HUDEP-2 (cell line): ENCODE measurements around the gene RAP1GAP.

Experiments used
- DNase-seq, 76 experiments: peaks; one replicate each; lab custom pipeline; 2025; ENCODE audit not compliant: unreplicated experiment in 76 of 76; lab: John Stamatoyannopoulos, UW

The RAP1GAP gene

GRCh38 chr1:21663248-21663950, 5.8 kb downstream of the RAP1GAP start:
- no peak for DNase-seq

GRCh38 chr1:21662426-21663247, 6.5 kb downstream of the RAP1GAP start:
- DNase-seq: no peak

GRCh38 chr1:21661886-21662285, 7.3 kb downstream of the RAP1GAP start:
- no peak for DNase-seq

DNA sequence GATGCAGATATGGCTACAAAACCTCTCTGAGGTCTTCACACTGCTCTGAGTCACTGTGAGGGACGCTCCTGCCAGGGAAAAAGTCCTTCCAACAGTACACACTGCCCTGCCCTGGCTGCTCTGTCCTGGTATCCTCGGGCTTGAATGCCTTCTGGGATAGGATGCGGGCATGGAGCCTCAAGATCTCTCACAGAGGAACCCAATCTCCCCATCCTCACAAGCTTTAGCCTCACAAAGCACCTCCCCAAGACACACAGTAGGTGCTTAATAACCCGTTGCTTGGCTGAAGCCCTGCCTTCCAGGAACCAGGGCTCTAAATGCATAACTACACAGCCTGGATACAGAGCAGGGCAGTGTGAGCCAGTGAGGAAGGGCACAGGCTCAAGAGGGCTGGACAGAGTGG, 9.2 kb downstream of the RAP1GAP start:
- DNase-seq: no peak

GRCh38 chr1:21659099-21659923, 9.8 kb downstream of the RAP1GAP start:
- DNase-seq: peak in 66 of 76 experiments; percentile 22 to 83 (median 64)

DNA sequence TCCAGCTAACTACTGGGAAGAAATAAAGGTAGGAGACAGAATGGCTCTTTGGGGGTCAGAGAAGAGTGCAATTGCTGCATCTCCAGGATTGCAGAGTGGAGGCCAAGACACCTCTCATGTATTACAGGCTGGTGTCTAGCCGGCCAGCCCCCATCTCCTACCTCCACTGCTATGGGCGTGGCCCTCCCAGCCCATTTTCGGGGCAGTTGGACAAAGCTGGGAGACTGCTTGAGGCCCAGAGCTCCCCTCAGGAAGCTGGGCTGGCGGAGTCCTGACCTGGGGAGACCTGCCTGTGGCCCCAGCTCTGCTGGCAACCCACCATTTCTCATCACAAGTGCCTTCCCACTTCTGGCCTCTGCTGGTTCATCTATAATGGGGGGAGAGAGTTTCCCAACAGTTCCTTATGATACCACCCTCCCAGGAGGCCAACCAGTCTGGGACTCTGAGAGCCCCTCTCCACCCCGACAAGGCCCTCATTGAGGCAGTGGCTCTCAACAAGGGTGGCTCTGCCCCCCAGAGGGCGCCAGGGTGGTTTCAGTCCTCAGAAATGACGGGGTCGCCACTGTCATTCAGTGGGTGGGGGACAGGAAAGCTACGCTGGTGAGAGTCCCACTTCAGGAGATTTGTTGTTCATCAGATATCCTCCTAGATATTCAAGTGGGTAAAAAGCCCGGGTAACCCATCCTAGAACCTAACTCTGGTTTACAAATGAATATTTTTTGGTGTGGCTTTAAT, 11.5 kb downstream of the RAP1GAP start:
- DNase-seq: no peak

DNA sequence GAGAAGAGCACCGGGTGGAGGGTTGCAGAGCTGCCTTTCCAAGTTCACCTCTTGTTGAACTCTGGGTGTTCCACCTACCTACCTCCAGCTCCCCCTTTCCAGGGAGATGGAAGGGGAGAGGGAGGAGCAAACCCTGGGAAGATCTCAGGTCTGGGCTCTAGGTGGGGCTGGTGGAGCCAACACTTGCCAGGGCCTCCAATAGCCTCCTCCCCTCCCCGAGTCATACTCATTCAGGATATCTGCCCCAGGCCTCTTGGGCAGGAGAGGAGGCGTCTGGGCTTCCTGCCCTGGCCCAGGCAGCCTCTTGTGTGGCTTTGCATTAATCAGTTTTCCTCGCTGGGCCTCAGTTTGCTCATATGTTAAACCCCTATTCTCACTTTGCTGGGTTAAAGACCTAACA, 13.4 kb downstream of the RAP1GAP start:
- DNase-seq: peak in 25 of 76 experiments; percentile 11 to 50 (median 23)

GRCh38 chr1:21655259-21655658, 13.9 kb downstream of the RAP1GAP start:
- DNase-seq: no peak

DNA sequence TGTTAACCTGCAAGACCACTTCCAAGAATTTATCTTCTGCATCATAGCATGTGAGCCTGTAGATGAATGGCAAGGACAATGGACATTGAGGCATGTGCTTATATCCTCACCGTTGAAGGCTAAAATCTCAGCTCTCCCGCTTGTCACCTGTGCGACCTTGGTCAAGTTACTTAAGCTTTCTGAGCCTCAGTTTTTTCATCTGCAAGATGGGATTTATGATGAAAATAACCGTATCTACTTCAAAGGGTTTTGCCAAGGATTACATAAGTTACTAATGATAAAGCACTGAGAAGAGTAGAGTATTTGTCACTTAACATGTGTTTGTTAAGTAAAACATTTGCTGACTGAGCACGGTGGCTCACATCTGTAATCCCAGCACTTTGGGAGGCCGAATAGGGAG, 14.9 kb downstream of the RAP1GAP start:
- no peak for DNase-seq

DNA sequence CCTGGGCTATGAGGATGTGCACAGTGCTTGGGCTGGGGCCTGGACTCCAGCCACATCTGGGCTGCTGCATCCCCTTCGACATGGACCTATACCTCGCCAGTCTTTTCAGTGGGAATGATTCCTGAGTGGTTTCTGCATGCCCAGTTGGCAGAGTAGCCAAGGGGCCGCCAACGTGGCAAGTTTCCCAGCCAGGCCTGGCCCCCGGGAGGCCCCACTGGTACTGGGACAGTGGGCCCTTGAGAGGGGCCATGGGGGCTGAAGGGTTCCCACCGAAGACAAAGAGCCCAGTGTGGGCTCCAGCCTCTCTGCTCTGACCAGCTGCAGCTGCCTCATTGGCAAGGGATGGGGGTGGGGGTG, 15.4 kb downstream of the RAP1GAP start:
- DNase-seq: no peak

GRCh38 chr1:21652937-21653743, 16.0 kb downstream of the RAP1GAP start:
- DNase-seq: no peak

DNA sequence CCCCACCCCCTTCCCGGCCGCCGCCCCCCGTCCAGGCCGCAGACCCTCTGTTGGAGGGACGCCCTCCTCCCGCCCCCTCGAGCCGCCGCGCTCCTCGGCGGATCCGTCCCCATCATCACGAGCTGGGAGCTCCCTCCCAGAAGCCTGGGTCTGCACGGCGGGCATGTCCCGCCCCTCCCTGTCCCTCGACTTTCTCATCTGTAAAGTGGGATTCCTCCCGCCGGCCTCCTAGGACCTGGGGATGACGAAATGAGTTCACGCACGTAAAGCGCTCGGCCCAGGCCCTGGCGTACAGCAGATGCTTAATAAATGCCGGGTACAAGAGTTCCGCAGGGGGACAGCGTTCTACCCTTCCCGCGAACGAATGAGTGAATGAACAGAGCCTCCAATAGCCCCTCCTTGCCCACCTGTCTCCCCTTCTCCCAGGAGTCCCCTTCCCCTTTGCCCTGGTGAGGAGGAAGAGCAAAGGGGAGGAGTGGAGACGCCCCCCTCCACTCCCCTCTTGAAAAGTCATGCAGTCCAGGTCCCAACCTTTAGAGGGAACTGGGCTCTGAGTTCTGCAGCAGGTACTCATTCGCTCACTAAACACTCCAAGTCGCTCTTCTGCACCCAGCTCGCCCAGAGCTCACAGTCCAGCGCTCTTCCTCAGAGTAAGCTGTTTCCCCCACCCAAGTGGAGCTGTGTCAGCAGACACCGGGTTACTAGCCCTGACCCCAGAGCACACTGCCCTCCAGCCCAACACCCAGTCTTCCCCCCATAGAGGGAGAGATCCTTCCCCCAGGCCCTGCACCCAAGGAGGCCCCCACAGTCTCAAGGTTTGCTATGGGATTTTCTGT, 16.8 kb downstream of the RAP1GAP start:
- no peak for DNase-seq

DNA sequence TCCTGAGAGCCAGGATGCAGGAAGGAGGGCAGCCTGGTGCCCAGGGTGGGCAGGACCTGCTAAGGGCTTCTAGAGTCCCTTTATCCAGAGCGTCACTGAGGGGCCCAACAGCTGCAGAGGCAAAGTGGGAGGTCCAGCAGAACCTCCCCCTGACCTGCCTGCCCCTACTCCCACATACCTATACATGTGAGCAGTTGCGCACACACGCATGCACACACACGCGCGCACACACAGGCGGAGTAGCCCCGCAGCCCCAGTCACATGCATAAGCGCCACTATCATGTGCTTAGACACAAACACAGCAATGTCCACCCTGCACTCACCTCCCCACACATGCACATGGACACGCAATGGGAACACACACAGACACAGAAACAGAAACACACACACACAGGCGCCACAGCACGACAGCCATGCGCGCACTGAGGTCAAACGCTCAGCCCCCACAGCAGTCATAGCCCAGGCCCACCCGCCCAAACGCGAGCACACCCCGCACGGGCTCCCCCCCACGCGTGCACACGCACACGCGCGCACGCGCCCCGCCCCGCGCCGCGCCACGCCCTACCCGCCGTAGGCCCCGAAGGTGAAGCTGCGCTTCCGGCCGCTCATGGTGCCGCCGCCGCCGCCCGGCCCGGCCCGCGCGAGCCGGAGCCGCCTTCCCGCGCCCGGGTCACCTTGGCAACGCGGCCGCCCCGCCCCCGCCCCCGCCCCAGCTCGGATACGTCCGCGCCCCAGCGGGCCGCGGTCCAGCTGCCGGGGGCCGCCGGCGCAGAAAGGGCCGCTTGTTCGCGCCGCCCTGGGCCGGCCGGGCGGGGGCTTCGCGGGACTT, 17.7 kb downstream of the RAP1GAP start:
- DNase-seq: peak in 64 of 76 experiments; percentile 13 to 81 (median 62)

DNA sequence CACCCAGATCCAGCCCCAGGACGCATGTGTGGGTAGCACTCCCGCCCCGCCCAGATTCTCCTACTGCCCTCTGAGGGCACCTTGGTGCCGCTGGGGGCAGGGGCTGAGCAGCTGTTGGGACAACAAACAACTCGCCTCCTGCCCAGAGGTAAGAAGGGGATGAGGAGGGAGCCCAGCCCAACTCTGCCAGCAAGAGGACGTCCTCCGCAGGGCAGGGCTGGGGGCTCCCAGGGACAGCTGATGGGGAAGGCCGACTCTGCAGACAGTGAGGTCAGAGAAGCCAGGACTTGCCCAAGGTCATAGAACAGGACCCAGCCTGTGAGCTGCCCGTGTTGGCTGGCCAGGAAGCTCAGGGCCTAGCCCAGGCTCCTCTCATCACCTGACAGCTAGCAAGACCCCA, 18.8 kb downstream of the RAP1GAP start:
- DNase-seq: no peak

- DNase-seq: no peak
Measured at GRCh38 chr1:21649315-21649714, 19.8 kb downstream of the RAP1GAP start.

GRCh38 chr1:21648791-21649190, 20.4 kb downstream of the RAP1GAP start:
- peak in 1 of 76 experiments; percentile 9 for DNase-seq

GRCh38 chr1:21648352-21648730, 20.8 kb downstream of the RAP1GAP start:
- DNase-seq: peak in 42 of 76 experiments; percentile 13 to 81 (median 38)
